OCI-LY1 (cell line): ENCODE measurements around the gene C11orf21.

ENCODE experiments used
- CTCF ChIP-seq: fragments of 200-600 bp; sonication (generic), shearing (Covaris generic); IDR thresholded peaks from 2 replicates; pipeline ENCODE4 v1.5.1; 2017; ENCODE audit warnings: mild to moderate bottlenecking, antibody characterized with exemption, low read length, moderate library complexity, mixed read lengths
- EZH2 ChIP-seq: fragments of 200-600 bp; sonication (generic), shearing (Covaris generic); IDR thresholded peaks from 2 replicates; pipeline ENCODE4 v1.8.0; 2017; ENCODE audit warnings: borderline replicate concordance, mixed run types, mild to moderate bottlenecking, antibody characterized with exemption, low read length, moderate library complexity, mixed read lengths

- TF ChIP-seq CTCF (no peak), EZH2 (no peak)
Observed at GRCh38 chr11:2262301-2263070, 39.2 kb downstream of the C11orf21 start.
